Hippocampal formation (tissue), 2 donors: ENCODE measurements around the gene PRSS37.

Experiments
- DNase-seq, 2 donors: peaks; one replicate each; lab custom pipeline; 2025; lab: John Stamatoyannopoulos, UW

The PRSS37 gene

DNA sequence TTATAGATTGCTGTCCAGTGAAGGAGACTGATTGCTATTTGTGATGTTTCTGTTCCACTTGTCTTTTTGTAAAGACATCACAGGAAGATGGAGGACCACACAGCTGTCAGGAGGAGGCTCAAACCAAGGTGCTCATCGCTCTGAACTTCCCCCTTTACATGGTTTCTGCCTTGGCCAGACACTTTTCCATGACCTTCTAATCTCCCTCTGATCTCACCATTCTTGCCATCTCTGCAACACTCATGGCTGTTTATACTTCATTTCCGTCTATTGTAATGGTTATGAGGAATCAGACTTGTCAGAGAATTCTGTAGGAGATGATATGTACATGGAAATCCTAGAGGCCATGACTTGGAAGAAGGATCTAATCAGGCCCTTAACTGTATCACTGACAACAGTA, 53.0 kb downstream of the PRSS37 start:
- DNase-seq: no peak
